SH-SY5Y (cell line): Measurements from ENCODE around the gene PKP3.

Experiments used
- GATA2 ChIP-seq: IDR thresholded peaks from 2 replicates; pipeline ENCODE4 v1.6.1; 2011; ENCODE audit warnings: mild to moderate bottlenecking, low read depth, low read length
- GATA3 ChIP-seq: IDR thresholded peaks from 2 replicates; pipeline ENCODE4 v1.6.1; 2011; ENCODE audit warnings: low read depth, mild to moderate bottlenecking, low read length, moderate library complexity

GRCh38 chr11:380095-380480 lies 13.9 kb upstream of the PKP3 start:
- TF ChIP-seq GATA2 (no peak), GATA3 (no peak)
